NCI-H1092 treated with DMSO at 0.1 percent for 48 hours (cell line): ENCODE results near the gene XYLT1.

Experiments
- DNase-seq: peaks from one replicate; lab custom pipeline; 2025; lab: John Stamatoyannopoulos, UW

The XYLT1 gene

DNA sequence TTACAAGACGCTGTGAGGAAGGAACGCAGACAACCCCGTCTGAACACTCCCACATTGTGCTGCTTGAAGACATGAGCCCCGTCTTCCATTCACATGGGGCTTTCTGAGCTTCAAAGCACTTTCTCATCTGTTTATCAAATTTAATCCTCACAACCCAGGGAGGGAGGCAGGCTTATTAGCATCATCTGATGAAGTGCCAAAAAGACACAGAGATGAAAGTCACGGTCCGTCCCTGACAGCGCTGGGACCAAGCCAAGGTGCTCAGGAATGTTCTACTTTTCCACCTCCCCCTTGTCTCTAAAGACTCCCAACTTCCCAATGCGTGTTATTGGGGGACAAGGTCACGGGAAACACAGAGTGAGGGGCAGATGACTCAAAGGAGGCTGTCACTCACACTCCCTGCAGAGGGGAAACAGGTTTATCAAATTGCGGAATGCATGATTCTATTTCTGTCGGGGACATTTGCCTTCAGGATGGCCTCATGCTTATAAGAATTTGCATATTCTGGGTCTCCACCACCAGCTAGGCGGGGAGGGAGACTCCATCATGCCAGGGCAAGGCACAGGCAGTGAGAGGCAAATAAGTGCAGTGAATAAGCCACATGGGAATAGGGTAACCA, 10.7 kb downstream of the XYLT1 start:
- DNase-seq: no peak

GRCh38 chr16:17457997-17458396, 12.8 kb downstream of the XYLT1 start:
- DNase-seq: peak; percentile 29

- no peak for DNase-seq
Observed at GRCh38 chr16:17457513-17457912, 13.2 kb downstream of the XYLT1 start.

- no peak for DNase-seq
Observed at GRCh38 chr16:17454162-17454730, 16.5 kb downstream of the XYLT1 start.

DNA sequence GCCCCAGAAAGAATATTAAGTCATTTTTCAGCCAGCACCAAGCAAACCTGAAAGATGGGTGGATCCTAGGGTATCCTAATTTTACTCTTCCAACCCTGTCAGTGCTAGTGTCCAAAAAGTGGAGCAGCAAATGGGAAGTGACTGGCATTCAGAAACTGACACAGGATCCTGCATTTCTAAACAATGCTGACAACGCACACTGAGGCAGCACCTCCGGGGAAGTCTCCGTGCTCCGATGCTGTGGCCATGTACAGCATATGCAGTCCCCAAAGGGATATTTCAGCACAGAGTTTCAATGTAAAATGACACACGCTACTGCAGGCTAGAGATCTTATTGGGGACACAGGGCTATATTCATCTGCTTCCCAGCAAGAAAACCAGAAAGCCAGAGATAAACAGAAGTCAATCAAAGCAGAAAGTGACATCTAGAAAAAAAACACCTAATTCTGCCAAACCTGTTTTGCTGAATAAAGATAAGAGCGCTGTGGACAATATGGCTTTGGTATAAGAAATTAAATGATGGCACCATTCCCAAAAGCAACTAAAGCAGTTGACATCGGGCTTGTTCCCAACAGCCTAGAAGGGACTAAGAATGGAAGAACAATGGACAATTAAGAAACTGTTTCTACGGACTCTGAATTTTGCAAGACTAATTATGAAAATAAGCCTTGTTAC, 17.3 kb downstream of the XYLT1 start:
- no peak for DNase-seq

GRCh38 chr16:17452922-17453321, 17.8 kb downstream of the XYLT1 start:
- no peak for DNase-seq

- no peak for DNase-seq
Observed at GRCh38 chr16:17451843-17452242, 18.9 kb downstream of the XYLT1 start.

GRCh38 chr16:17450291-17450690, 20.5 kb downstream of the XYLT1 start:
- no peak for DNase-seq

- DNase-seq: peak; percentile 5
Observed at GRCh38 chr16:17448640-17449638, 21.8 kb downstream of the XYLT1 start.

DNA sequence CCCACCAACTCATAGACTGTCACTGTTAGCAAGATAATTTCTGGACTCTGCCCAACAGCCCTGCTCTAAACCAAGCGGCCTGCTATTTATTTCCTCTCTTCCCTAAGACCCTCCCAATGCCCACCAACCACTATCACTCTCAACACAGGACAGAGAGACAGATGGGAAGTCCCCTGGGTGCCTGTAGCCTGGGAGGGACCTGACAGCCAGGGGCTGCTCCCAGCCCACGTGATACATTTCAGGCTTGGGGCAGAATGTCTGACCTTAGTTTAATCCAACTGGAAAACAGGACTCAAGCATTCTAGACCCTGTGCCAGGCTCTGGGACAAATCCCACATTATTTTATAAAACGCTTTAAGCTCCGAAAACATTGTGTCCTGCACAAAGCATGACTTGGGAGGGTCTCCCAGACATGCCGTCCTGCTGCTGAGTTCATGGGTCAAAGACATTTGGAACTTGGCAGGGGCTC, 23.6 kb downstream of the XYLT1 start:
- DNase-seq: no peak

DNA sequence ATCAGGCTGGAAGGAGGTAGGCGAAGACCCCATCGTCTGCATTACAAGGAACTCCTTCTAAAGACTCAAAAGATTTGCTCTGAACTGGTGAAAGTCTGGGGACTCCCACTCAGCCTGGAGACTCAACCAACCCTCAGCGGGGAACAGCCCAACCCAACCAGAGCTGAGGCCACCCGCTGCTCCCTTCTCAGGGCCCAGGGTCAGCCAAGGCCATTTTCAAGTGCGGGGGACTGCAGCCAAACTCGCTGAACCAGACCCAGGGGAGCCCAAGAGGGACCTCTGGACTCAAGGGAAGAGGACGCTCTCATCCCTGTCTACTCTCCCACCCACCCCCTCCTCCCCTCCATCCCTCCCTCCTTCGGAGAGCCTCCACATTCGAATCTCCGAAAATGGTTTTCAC, 24.1 kb downstream of the XYLT1 start:
- DNase-seq: no peak

GRCh38 chr16:17445421-17445820, 25.3 kb downstream of the XYLT1 start:
- no peak for DNase-seq

GRCh38 chr16:17444658-17445057, 26.1 kb downstream of the XYLT1 start:
- no peak for DNase-seq

- no peak for DNase-seq
Observed at GRCh38 chr16:17440131-17440530, 30.6 kb downstream of the XYLT1 start.

- DNase-seq: no peak
Observed at GRCh38 chr16:17439580-17439979, 31.2 kb downstream of the XYLT1 start.

DNA sequence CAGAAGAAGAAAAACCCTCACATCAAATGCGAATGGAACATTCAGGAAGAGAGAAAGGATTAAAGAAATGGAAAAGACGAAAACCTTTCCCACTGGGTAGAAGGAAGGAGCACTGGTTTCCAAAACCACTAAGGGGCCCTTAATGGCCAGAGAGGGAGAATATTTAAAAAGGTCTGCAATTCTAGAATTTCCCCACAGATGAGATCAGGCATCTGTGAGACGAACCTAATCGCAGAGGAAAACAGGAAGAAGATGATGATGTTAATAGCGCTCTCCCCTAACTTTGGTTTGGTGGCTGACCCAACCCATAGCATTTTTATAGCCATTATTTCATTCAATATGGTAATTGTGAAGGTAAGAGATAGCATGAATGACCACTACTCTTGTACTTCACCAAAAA, 32.8 kb downstream of the XYLT1 start:
- DNase-seq: no peak

- no peak for DNase-seq
Observed at GRCh38 chr16:17437127-17437720, 33.5 kb downstream of the XYLT1 start.

DNA sequence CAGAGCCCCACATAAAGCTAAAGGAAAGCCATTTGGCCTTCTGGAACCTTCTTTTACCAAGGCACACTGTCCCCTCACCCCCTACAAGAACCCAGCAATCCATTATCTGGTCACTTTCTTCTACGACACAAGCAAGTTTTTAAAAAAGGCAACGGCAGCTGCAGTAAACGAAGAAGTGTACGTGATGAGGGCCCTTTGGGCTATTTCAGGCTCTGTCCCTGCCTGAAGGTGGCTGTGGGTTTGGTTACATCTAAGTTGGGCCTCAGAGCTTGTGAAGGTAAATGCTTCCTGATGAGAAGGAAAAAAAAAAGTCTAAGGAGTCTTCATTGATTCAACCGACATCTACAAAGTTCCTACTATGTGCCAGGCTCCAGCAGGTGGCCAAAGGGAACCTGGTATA, 35.4 kb downstream of the XYLT1 start:
- no peak for DNase-seq

- DNase-seq: no peak
Observed at GRCh38 chr16:17433577-17434451, 36.9 kb downstream of the XYLT1 start.

DNA sequence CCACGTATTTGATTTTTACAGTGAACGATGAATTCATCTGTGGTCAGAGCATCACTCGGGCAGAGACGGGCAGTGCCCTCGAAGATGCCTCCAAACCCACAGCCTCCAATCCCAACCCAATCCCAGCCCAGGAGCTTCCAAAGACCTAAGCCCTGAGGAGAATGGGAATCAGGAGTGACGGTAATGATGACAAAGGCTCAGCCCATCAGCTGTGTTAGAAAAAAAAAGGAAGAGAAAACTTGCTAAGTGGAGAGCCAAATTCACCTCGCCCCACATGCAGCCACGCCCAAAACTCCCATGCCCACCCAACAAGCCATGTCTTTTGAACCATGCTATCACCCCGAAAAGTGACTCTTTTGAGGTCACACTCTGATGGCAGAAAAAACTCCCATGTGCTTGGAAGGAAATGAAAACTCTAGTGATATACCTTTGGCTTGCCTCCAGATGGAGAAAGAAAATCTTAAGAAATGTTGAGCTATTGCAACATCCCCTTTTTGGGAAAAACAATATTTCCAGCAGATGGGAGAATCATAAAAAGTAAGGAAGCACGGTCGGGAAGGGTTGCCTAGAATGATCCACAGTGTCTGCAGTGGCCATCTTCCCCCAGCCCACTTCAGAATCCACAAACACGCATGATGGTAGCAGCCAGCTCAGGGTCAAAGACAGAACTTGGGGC, 37.7 kb downstream of the XYLT1 start:
- no peak for DNase-seq
